Neural progenitor cell (in vitro differentiated cells): ENCODE measurements around the gene GPR15. TPM values are rescaled to one million over a fixed set of nuclear protein-coding genes. Genes with fewer than 3 reads are reported as not detected.

Experiments
- DNase-seq: peaks from one replicate; pipeline ENCODE4 v3.0.0-alpha.2; 2016; ENCODE audit warnings: low spot score
- H2AFZ ChIP-seq: fragments of 200-600 bp; sonication (generic); replicated peaks from 2 replicates; pipeline ENCODE4 v1.6.1; 2016; ENCODE audit warnings: antibody characterized with exemption
- H3F3A ChIP-seq: fragments of 200-600 bp; sonication (generic); 2 replicates; pipeline ENCODE4 v1.6.1; 2016; ENCODE audit warnings: antibody characterized with exemption, low read depth
- H3K27ac ChIP-seq: fragments of 200-600 bp; sonication (generic); 2 replicates; pipeline ENCODE4 v1.5.1; 2016; ENCODE audit warnings: mild to moderate bottlenecking
- H3K27me3 ChIP-seq: fragments of 200-600 bp; sonication (generic); 2 replicates; pipeline ENCODE4 v1.6.1; 2016; ENCODE audit warnings: mild to moderate bottlenecking, moderate library complexity
- H3K36me3 ChIP-seq: fragments of 200-600 bp; sonication (generic); 2 replicates; pipeline ENCODE4 v1.5.1; 2016
- H3K4me1 ChIP-seq: fragments of 200-600 bp; sonication (generic); 2 replicates; pipeline ENCODE4 v1.6.1; 2016; ENCODE audit warnings: mixed run types
- H3K4me2 ChIP-seq: fragments of 200-600 bp; sonication (generic); 2 replicates; pipeline ENCODE4 v1.6.1; 2016
- H3K4me3 ChIP-seq: fragments of 200-600 bp; sonication (generic); 2 replicates; pipeline ENCODE4 v1.5.1; 2016
- H3K79me2 ChIP-seq: fragments of 200-600 bp; sonication (generic); 2 replicates; pipeline ENCODE4 v1.6.1; 2016; ENCODE audit warnings: low read depth
- H3K9ac ChIP-seq: fragments of 200-600 bp; sonication (generic); 2 replicates; pipeline ENCODE4 v1.6.1; 2016
- H3K9me3 ChIP-seq: fragments of 200-600 bp; sonication (generic); 2 replicates; pipeline ENCODE4 v1.5.1; 2016; ENCODE audit warnings: low read depth
- H4K20me1 ChIP-seq: fragments of 200-600 bp; sonication (generic); 2 replicates; pipeline ENCODE4 v1.6.1; 2016; ENCODE audit warnings: low read depth
- H3K27ac Mint-ChIP-seq: 3 replicates; pipeline ENCODE4 v1.8.0; 2021; ENCODE audit warnings: mixed read lengths
- H3K27me3 Mint-ChIP-seq: 2 replicates; pipeline ENCODE4 v1.8.0; 2022; ENCODE audit warnings: low read depth, mild to moderate bottlenecking, inconsistent platforms, moderate library complexity, mixed read lengths; ENCODE audit not compliant: insufficient read depth
- H3K36me3 Mint-ChIP-seq: 3 replicates; pipeline ENCODE4 v1.8.0; 2021; ENCODE audit warnings: mixed read lengths
- H3K4me1 Mint-ChIP-seq: 3 replicates; pipeline ENCODE4 v1.8.0; 2021; ENCODE audit warnings: mixed read lengths
- H3K4me3 Mint-ChIP-seq: 3 replicates; pipeline ENCODE4 v1.8.0; 2021; ENCODE audit warnings: mild to moderate bottlenecking, moderate library complexity, mixed read lengths
- H3K9me3 Mint-ChIP-seq: 3 replicates; pipeline ENCODE4 v1.8.0; 2020; ENCODE audit warnings: mixed read lengths
- EZH2 ChIP-seq: fragments of 200-600 bp; sonication (generic); IDR thresholded peaks from 2 replicates; pipeline ENCODE4 v1.6.1; 2017; ENCODE audit warnings: antibody characterized with exemption, mild to moderate bottlenecking, moderate library complexity
- EZH2phosphoT487 ChIP-seq: fragments of 200-600 bp; sonication (generic); IDR thresholded peaks from 2 replicates; pipeline ENCODE4 v1.6.1; 2017; ENCODE audit warnings: antibody characterized with exemption
- total RNA-seq: library from RNA; depleted of rRNA; stranded (reverse); fragments of >200 nt; gene quantifications from 2 replicates; pipeline ENCODE4 v1.2.3, GENCODE V29; 2015; ENCODE audit warnings: low replicate concordance
- TF ChIP-seq, protein P1 (sequence below): fragments of 200-600 bp; sonication (generic); IDR thresholded peaks from 2 replicates; pipeline ENCODE4 v1.5.1; 2017; ENCODE audit warnings: antibody characterized with exemption, mild to moderate bottlenecking

GPR15 gene
- total RNA-seq, 1 donor from 2014 or later = not detected

DNA sequence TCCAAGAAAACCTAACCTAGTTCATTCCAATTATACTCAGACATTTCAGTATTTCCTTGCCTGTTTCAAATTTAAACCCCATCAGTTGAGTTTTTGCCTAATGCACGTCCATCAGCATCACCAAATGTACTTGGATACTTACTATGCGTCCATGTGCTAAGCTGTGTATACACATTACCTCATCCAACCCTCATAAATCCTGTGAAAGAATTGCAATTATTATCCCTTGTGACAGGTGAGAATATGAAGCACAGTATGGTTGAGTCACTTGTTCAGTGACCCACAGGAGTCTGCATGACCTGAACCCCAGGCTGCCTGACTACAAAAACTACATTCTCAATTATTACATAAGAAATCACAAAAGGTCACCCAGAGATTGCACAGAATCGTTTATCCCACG lies 31.8 kb upstream of the GPR15 start:
- Histone ChIP-seq H3K9ac (no peak overlapping the region), H3K27ac (no peak overlapping the region), H3K36me3 (no peaks in the 10 kb centered on the region), H3K9me3 (no peaks in the 10 kb centered on the region), H3K4me1 (no peaks in the 10 kb centered on the region), H4K20me1 (no peaks in the 10 kb centered on the region), H3F3A (no peaks in the 10 kb centered on the region), H3K27me3 (no peaks in the 10 kb centered on the region), H3K4me2 (no peak overlapping the region), H2AFZ (no peak overlapping the region), H3K4me3 (no peak overlapping the region), H3K79me2 (no peaks in the 10 kb centered on the region)
- H3K9me3 Mint-ChIP-seq = no peaks in the 10 kb centered on the region
- no peak overlapping the region for H3K27ac Mint-ChIP-seq
- peaks cover 2% of the 10 kb centered on the region for H3K27me3 Mint-ChIP-seq
- no peak overlapping the region for H3K4me3 Mint-ChIP-seq
- TF ChIP-seq EZH2phosphoT487 = no peak
- TF ChIP-seq, protein P1, sequence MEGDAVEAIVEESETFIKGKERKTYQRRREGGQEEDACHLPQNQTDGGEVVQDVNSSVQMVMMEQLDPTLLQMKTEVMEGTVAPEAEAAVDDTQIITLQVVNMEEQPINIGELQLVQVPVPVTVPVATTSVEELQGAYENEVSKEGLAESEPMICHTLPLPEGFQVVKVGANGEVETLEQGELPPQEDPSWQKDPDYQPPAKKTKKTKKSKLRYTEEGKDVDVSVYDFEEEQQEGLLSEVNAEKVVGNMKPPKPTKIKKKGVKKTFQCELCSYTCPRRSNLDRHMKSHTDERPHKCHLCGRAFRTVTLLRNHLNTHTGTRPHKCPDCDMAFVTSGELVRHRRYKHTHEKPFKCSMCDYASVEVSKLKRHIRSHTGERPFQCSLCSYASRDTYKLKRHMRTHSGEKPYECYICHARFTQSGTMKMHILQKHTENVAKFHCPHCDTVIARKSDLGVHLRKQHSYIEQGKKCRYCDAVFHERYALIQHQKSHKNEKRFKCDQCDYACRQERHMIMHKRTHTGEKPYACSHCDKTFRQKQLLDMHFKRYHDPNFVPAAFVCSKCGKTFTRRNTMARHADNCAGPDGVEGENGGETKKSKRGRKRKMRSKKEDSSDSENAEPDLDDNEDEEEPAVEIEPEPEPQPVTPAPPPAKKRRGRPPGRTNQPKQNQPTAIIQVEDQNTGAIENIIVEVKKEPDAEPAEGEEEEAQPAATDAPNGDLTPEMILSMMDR = no peak
- no peak for TF ChIP-seq EZH2
- H3K36me3 Mint-ChIP-seq = no peaks in the 10 kb centered on the region
- no peak for DNase-seq
- no peaks in the 10 kb centered on the region for H3K4me1 Mint-ChIP-seq

DNA sequence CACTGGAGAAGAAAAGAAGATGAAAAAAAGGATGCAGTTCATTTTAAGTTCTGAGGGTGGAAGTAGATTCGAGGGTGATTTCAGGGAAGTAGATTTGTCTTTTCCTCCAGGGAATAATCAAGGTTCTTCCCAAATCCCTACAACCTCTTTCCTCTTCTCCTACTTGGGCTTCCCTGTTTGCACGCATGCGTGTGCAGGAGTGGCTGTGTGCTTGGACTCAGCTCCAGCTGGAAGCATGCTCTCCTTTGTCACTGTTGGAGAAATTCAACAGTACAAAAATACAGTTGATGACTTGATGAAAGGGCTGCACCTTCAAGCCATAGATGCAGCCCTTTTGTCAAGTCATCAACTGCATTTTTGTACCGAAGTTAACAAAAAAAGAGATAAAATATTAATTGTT lies 30.5 kb upstream of the GPR15 start:
- Mint-ChIP-seq H3K9me3 (no peaks in the 10 kb centered on the region), H3K4me1 (no peaks in the 10 kb centered on the region), H3K36me3 (no peaks in the 10 kb centered on the region), H3K27me3 (peaks cover 4% of the 10 kb centered on the region), H3K4me3 (no peak overlapping the region), H3K27ac (no peak overlapping the region)
- Histone ChIP-seq H3F3A (no peaks in the 10 kb centered on the region), H4K20me1 (no peaks in the 10 kb centered on the region), H3K27ac (no peak overlapping the region), H3K27me3 (no peaks in the 10 kb centered on the region), H3K9me3 (no peaks in the 10 kb centered on the region), H3K4me3 (no peak overlapping the region), H3K79me2 (no peaks in the 10 kb centered on the region), H3K9ac (no peak overlapping the region), H3K36me3 (no peaks in the 10 kb centered on the region), H3K4me2 (no peak overlapping the region), H3K4me1 (no peaks in the 10 kb centered on the region), H2AFZ (no peak overlapping the region)
- DNase-seq = no peak
- TF ChIP-seq EZH2phosphoT487 (no peak), EZH2 (no peak)

DNA sequence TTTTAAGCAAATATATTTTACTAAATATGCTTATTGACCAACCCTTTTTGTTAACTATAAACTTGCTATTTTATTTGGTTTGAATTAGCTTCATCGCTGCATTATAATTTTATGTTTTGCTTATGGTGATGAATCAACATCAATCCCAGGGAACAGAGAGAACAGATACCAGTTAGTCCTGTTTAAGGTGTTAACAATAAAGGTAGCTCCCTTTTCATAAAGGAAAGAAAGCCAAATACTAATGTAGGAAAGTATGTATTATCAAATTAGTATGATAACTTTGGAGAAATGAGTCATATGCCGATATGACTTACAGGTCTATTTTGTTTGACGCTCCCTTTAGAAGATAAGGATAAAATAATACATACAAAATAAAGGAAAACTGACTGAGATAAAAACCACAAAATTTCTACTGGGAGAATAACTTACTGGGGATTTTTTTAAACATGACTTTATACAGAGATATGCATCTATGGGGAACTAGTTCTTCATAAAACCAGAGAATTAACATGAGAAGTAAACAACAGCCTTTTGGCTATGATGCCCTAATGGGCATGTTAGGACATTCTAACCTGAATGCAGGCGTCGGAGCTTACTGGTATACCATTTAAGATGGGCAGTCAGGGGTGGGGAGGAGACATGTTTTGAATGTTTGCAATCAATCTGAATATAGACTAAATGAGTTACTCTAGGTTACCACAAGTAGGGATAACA lies 29.8 kb upstream of the GPR15 start:
- Histone ChIP-seq H2AFZ (no peak overlapping the region), H3K4me3 (no peak overlapping the region), H3K4me2 (no peak overlapping the region), H4K20me1 (no peaks in the 10 kb centered on the region), H3K36me3 (no peaks in the 10 kb centered on the region), H3K9ac (no peak overlapping the region), H3K4me1 (no peaks in the 10 kb centered on the region), H3K9me3 (no peaks in the 10 kb centered on the region), H3K79me2 (no peaks in the 10 kb centered on the region), H3F3A (no peaks in the 10 kb centered on the region), H3K27me3 (no peaks in the 10 kb centered on the region), H3K27ac (no peak overlapping the region)
- Mint-ChIP-seq H3K4me3 (no peak overlapping the region), H3K4me1 (no peaks in the 10 kb centered on the region), H3K36me3 (no peaks in the 10 kb centered on the region), H3K9me3 (no peaks in the 10 kb centered on the region), H3K27ac (no peak overlapping the region), H3K27me3 (peaks cover 4% of the 10 kb centered on the region)
- TF ChIP-seq EZH2phosphoT487 (no peak), EZH2 (no peak)
- TF ChIP-seq, protein P1 = no peak
- DNase-seq = no peak

GRCh38 chr3:98504539-98504938 lies 27.2 kb upstream of the GPR15 start:
- Histone ChIP-seq H3K27me3 (no peaks in the 10 kb centered on the region), H3K4me2 (no peak overlapping the region), H3K9me3 (no peaks in the 10 kb centered on the region), H2AFZ (no peak overlapping the region), H3K4me3 (no peak overlapping the region), H3K9ac (no peak overlapping the region), H3K27ac (no peak overlapping the region), H3F3A (no peaks in the 10 kb centered on the region), H3K4me1 (no peaks in the 10 kb centered on the region), H3K79me2 (no peaks in the 10 kb centered on the region), H3K36me3 (no peaks in the 10 kb centered on the region), H4K20me1 (no peaks in the 10 kb centered on the region)
- Mint-ChIP-seq H3K4me3 (no peak overlapping the region), H3K36me3 (no peaks in the 10 kb centered on the region), H3K27me3 (peaks cover 4% of the 10 kb centered on the region), H3K9me3 (no peaks in the 10 kb centered on the region), H3K4me1 (no peaks in the 10 kb centered on the region), H3K27ac (no peak overlapping the region)
- no peak for TF ChIP-seq EZH2
- TF ChIP-seq, protein P1 = no peak
- TF ChIP-seq EZH2phosphoT487 = no peak
- no peak for DNase-seq
